Lower lobe of right lung (tissue), 2 donors: Measurements from ENCODE around the gene NKD2. TPM values are rescaled to one million over a fixed set of nuclear protein-coding genes. Genes with fewer than 3 reads are reported as not detected.
"Not testable (repeated sequence)": the region's sequence is repeated elsewhere in the genome, so short reads cannot be mapped to it uniquely, and the experiment has no call there.

ENCODE experiments used
- ATAC-seq, 2 donors: fragments of 200-7000 bp; cut with Tn5 transposase; one replicate each; pipeline ENCODE4 v1.9.1; 2020 to 2022; ENCODE audit warnings: mild to moderate bottlenecking in 2 of 2, moderate library complexity in 2 of 2
- DNase-seq: peaks from one replicate; pipeline ENCODE4 v3.0.0-alpha.2; 2020
- H3K27ac ChIP-seq: fragments of 200-600 bp; one replicate; pipeline ENCODE4 v1.8.0; 2022
- H3K27me3 ChIP-seq: fragments of 200-600 bp; one replicate; pipeline ENCODE4 v1.8.0; 2022; ENCODE audit warnings: low read depth
- H3K36me3 ChIP-seq: fragments of 200-600 bp; one replicate; pipeline ENCODE4 v1.8.0; 2022; ENCODE audit warnings: mild to moderate bottlenecking
- H3K4me1 ChIP-seq: fragments of 200-600 bp; one replicate; pipeline ENCODE4 v1.8.0; 2022
- H3K4me3 ChIP-seq: fragments of 200-600 bp; one replicate; pipeline ENCODE4 v1.8.0; 2022; ENCODE audit warnings: mild to moderate bottlenecking
- H3K9me3 ChIP-seq: fragments of 200-600 bp; one replicate; pipeline ENCODE4 v1.8.0; 2022
- CTCF ChIP-seq: fragments of 200-600 bp; IDR thresholded peaks from one replicate; pipeline ENCODE4 v1.8.0; 2022; ENCODE audit warnings: antibody characterized with exemption, mild to moderate bottlenecking
- intact Hi-C: fragments of 100-400 bp; cut with DNase I; formaldehyde crosslinking; loops from one replicate; pipeline ENCODE4 v1.11.0; 2022
- total RNA-seq: library from RNA; stranded (reverse); fragmentation: NEBNext Ultra II Directional; extraction: Animal tissue kit (Norgen Biotek cat#: 25700); gene quantifications from one replicate; pipeline ENCODE4 v1.2.1, GENCODE V29; 2021
- donor health status: DM: no; HTN: yes; CAD: no; lungs with severe emphysema.

The NKD2 gene
- total RNA-seq, 1 donor from 2014 or later: 24.1 TPM

GRCh38 chr5:1057485-1058082 lies 49.0 kb downstream of the NKD2 start:
- no peak for DNase-seq
- Histone ChIP-seq H3K36me3 (peaks cover 85% of the 10 kb centered on the region), H3K4me3 (no peak overlapping the region), H3K9me3 (no peaks in the 10 kb centered on the region), H3K27ac (no peak overlapping the region), H3K4me1 (no peaks in the 10 kb centered on the region), H3K27me3 (no peaks in the 10 kb centered on the region)
- intact Hi-C loops: no loop called here
- no peak for TF ChIP-seq CTCF
- ATAC-seq: no peak

GRCh38 chr5:1058083-1058945 lies 49.7 kb downstream of the NKD2 start:
- intact Hi-C loops: no loop called here
- no peak for TF ChIP-seq CTCF
- no peaks in the 10 kb centered on the region for H3K27me3 ChIP-seq
- no peak overlapping the region for H3K4me3 ChIP-seq
- no peak for DNase-seq
- H3K9me3 ChIP-seq: no peaks in the 10 kb centered on the region
- H3K4me1 ChIP-seq: no peaks in the 10 kb centered on the region
- H3K36me3 ChIP-seq: peaks cover 85% of the 10 kb centered on the region
- no peak overlapping the region for H3K27ac ChIP-seq
- no peak for ATAC-seq

- no peak for DNase-seq
- H3K27me3 ChIP-seq: no peaks in the 10 kb centered on the region
- H3K9me3 ChIP-seq: no peaks in the 10 kb centered on the region
- H3K36me3 ChIP-seq: peaks cover 83% of the 10 kb centered on the region
- H3K27ac ChIP-seq: no peak overlapping the region
- TF ChIP-seq CTCF: no peak
- no peak for ATAC-seq
- H3K4me3 ChIP-seq: no peak overlapping the region
- H3K4me1 ChIP-seq: no peaks in the 10 kb centered on the region
- intact Hi-C loops: no loop called here
These were observed 50.6 kb downstream of the NKD2 start for GRCh38 chr5:1058988-1059883.

GRCh38 chr5:1059884-1060263 lies 51.3 kb downstream of the NKD2 start:
- H3K9me3 ChIP-seq: no peaks in the 10 kb centered on the region
- peaks cover 80% of the 10 kb centered on the region for H3K36me3 ChIP-seq
- intact Hi-C loops: no loop called here
- DNase-seq: no peak
- no peak for TF ChIP-seq CTCF
- H3K27me3 ChIP-seq: no peaks in the 10 kb centered on the region
- H3K4me1 ChIP-seq: no peaks in the 10 kb centered on the region
- no peak overlapping the region for H3K27ac ChIP-seq
- ATAC-seq: no peak
- H3K4me3 ChIP-seq: no peak overlapping the region

- ATAC-seq (no peak), DNase-seq (no peak)
- Histone ChIP-seq H3K4me3 (no peak overlapping the region), H3K27ac (no peak overlapping the region), H3K27me3 (no peaks in the 10 kb centered on the region), H3K9me3 (no peaks in the 10 kb centered on the region), H3K4me1 (no peaks in the 10 kb centered on the region), H3K36me3 (peaks cover 73% of the 10 kb centered on the region)
- TF ChIP-seq CTCF: no peak
- intact Hi-C loops: no loop called here
These were observed 52.0 kb downstream of the NKD2 start for GRCh38 chr5:1060535-1060981.

GRCh38 chr5:1061292-1061691 lies 52.7 kb downstream of the NKD2 start:
- H3K9me3 ChIP-seq, H3K4me1 ChIP-seq, intact Hi-C loops, DNase-seq, H3K27ac ChIP-seq, H3K4me3 ChIP-seq, H3K27me3 ChIP-seq, ATAC-seq: not testable (repeated sequence)
- H3K36me3 ChIP-seq: peaks cover 70% of the 10 kb centered on the region
